Tibial nerve (tissue), 4 donors: ENCODE measurements around the gene HSD17B12. TPM values are rescaled to one million over a fixed set of nuclear protein-coding genes. Genes with fewer than 3 reads are reported as not detected.
A peak's percentile ranks its signal among the peaks of the same experiment; 100 is the strongest.

ENCODE experiments used
- DNase-seq, 2 donors: peaks; one replicate each; pipeline ENCODE4 v3.0.0-alpha.2; 2019; ENCODE audit warnings: low spot score in 2 of 2
- H3K27ac ChIP-seq, 4 donors: fragments of 200-600 bp; sonication (generic) in 3 of 4; one replicate each; pipeline ENCODE4 v1.5.1; 2017 to 2019; ENCODE audit warnings: mild to moderate bottlenecking in 1 of 4
- H3K27me3 ChIP-seq, 2 donors: fragments of 200-600 bp; sonication (generic) in 1 of 2; one replicate each; pipeline versions ENCODE4 v1.5.1 to v1.6.0; 2017 to 2019
- H3K36me3 ChIP-seq, 3 donors: fragments of 200-600 bp; sonication (generic); one replicate each; pipeline ENCODE4 v1.5.1; 2018 to 2019
- H3K4me1 ChIP-seq, 4 donors: fragments of 200-600 bp; sonication (generic) in 3 of 4; one replicate each; pipeline ENCODE4 v1.5.1; 2017 to 2019
- H3K4me3 ChIP-seq, 4 donors: fragments of 200-600 bp; sonication (generic) in 3 of 4; one replicate each; pipeline ENCODE4 v1.5.1; 2017 to 2019; ENCODE audit warnings: mild to moderate bottlenecking in 1 of 4, moderate library complexity in 1 of 4
- H3K9me3 ChIP-seq, 4 donors: fragments of 200-600 bp; sonication (generic) in 3 of 4; one replicate each; pipeline ENCODE4 v1.5.1; 2017 to 2019
- CTCF ChIP-seq, 5 experiments: fragments of 200-600 bp in 3 of 5; fragments of 450-650 bp in 2 of 5; sonication (generic) in 3 of 5; IDR thresholded peaks; one replicate each; pipeline ENCODE4 v1.5.1; 2016 to 2019; ENCODE audit warnings: antibody characterized with exemption in 5 of 5, mild to moderate bottlenecking in 3 of 5, moderate library complexity in 2 of 5
- EP300 ChIP-seq, 2 donors: sonication (generic); formaldehyde crosslinking; IDR thresholded peaks; one replicate each; pipeline ENCODE4 v1.6.1; 2017; ENCODE audit warnings: antibody characterized with exemption in 2 of 2, mild to moderate bottlenecking in 1 of 2
- POLR2A ChIP-seq, 2 donors: fragments of 450-650 bp; IDR thresholded peaks; one replicate each; pipeline ENCODE4 v1.6.1; 2017; ENCODE audit warnings: antibody characterized with exemption in 2 of 2, mild to moderate bottlenecking in 2 of 2, moderate library complexity in 2 of 2
- WGBS, 2 donors: methylation state at CpG; one replicate each; pipeline ENCODE4 v1.1.5; 2018; 5-methylcytosine and 5-hydroxymethylcytosine counted together
- total RNA-seq, 4 donors: library from RNA; depleted of rRNA; stranded (reverse); fragments of >200 nt; gene quantifications; one replicate each; pipeline ENCODE4 v1.1.0, GENCODE V29; 2016

Gene HSD17B12
- total RNA-seq, 4 donors from 2014 or later: 54.9 to 75.9 (median 62.9) TPM

GRCh38 chr11:43723617-43724016 is 43.1 kb downstream of the HSD17B12 start:
- Histone ChIP-seq H3K4me3 (no peak overlapping the region), H3K9me3 (peaks cover 0 to under 1% (median 0%) of the 10 kb centered on the region in 4 donors), H3K27me3 (no peaks in the 10 kb centered on the region), H3K27ac (no peak overlapping the region), H3K4me1 (no peaks in the 10 kb centered on the region), H3K36me3 (peaks cover 0 to 4% (median 0%) of the 10 kb centered on the region in 3 donors)
- no peak for TF ChIP-seq CTCF (IDR thresholded peaks at IDR 0.05)
- no peak for TF ChIP-seq EP300 (IDR thresholded peaks at IDR 0.05)
- no peak for TF ChIP-seq POLR2A (IDR thresholded peaks at IDR 0.05)
- WGBS, 2 donors: 79% methylated on average over 3 of the region's 3 CpGs
- no peak for DNase-seq

- Histone ChIP-seq H3K36me3 (peaks cover 0 to 11% (median 0%) of the 10 kb centered on the region in 3 donors), H3K9me3 (no peaks in the 10 kb centered on the region), H3K27ac (no peak overlapping the region), H3K27me3 (no peaks in the 10 kb centered on the region), H3K4me3 (no peak overlapping the region), H3K4me1 (peaks cover 0 to 18% (median 13%) of the 10 kb centered on the region in 4 donors)
- TF ChIP-seq POLR2A (IDR thresholded peaks at IDR 0.05) (no peak), CTCF (IDR thresholded peaks at IDR 0.05) (no peak), EP300 (IDR thresholded peaks at IDR 0.05) (no peak)
- 94 to 98% methylated on average over 3 of the region's 3 CpGs for WGBS, 2 donors
- DNase-seq: no peak
Observed at GRCh38 chr11:43732225-43732624, 51.7 kb downstream of the HSD17B12 start.

DNA sequence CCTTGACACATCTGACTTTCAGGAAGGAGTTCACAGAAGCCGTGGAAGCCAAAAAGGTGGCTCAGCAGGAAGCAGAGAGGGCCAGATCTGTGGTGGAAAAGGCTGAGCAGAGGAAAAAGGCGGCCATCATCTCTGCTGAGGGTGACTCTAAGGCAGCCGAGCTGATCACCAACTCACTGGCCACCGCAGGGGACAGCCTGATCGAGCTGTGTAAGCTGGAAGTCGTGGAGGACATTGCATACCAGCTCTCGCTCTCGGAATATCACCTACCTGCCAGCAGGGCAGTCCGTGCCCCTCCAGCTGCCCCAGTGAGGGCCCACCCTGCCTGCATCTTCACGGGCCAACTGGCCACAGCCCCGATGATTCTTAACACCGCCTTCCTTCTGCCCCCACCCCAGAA is 53.7 kb downstream of the HSD17B12 start:
- 96% methylated on average over 12 of the region's 12 CpGs for WGBS, 2 donors
- peaks cover 0 to 26% (median 14%) of the 10 kb centered on the region in 4 donors for H3K4me1 ChIP-seq
- no peak overlapping the region for H3K27ac ChIP-seq
- TF ChIP-seq POLR2A (IDR thresholded peaks at IDR 0.05): no peak
- no peak for TF ChIP-seq CTCF (IDR thresholded peaks at IDR 0.05)
- TF ChIP-seq EP300 (IDR thresholded peaks at IDR 0.05): no peak
- no peak overlapping the region for H3K4me3 ChIP-seq
- no peaks in the 10 kb centered on the region for H3K9me3 ChIP-seq
- H3K36me3 ChIP-seq: peaks cover 0 to 11% (median 0%) of the 10 kb centered on the region in 3 donors
- no peaks in the 10 kb centered on the region for H3K27me3 ChIP-seq
- DNase-seq: no peak

DNA sequence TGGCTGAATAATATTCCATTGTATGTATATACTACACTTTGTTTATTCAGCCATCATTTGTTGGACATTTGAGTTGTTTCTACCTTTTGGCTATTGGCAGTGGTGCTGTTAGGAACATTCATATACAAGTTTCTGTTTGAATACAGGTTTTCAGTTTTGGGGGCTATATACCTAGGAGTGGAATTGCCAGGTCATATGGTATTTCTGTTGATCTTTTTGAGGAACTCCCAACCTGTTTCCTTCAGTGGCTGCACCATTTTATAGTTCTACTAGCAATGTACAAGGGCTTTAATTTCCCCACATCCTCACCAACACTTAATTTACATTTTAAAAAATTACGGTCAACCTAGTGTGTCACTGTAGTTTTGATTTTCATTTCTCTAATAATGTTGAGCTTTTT is 54.6 kb downstream of the HSD17B12 start:
- no peak overlapping the region for H3K4me3 ChIP-seq
- H3K36me3 ChIP-seq: peaks cover 0 to 11% (median 0%) of the 10 kb centered on the region in 3 donors
- no peak for DNase-seq
- WGBS, 2 donors: 93 to 97% methylated on average over 1 of the region's 1 CpG
- TF ChIP-seq CTCF (IDR thresholded peaks at IDR 0.05) (no peak), POLR2A (IDR thresholded peaks at IDR 0.05) (no peak), EP300 (IDR thresholded peaks at IDR 0.05) (no peak)
- no peaks in the 10 kb centered on the region for H3K9me3 ChIP-seq
- no peaks in the 10 kb centered on the region for H3K27me3 ChIP-seq
- peaks cover 0 to 26% (median 14%) of the 10 kb centered on the region in 4 donors for H3K4me1 ChIP-seq
- no peak overlapping the region for H3K27ac ChIP-seq

DNA sequence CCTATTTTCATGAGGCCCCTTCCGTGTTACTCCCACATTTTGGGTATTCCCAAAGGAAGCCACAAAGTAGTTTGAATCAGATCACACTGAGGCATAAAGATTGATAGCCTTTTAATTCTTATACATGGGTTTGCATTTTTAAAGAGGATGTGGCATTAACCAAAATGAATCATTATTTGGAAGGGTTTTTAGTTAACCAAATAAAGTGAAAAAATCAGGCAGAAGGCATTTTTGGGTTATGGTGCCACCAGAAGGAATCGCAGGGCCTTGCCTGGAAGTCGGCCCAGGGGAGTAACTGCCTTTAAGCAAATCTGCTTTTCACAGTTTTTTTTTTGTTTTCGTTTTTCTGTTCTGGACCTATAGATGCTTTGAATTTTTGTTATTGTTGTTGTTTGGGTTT is 55.4 kb downstream of the HSD17B12 start:
- no peaks in the 10 kb centered on the region for H3K27me3 ChIP-seq
- 38 to 43% methylated on average over 4 of the region's 4 CpGs for WGBS, 2 donors
- H3K27ac ChIP-seq: peak overlapping the region in 1 of 4 donors; percentile 11
- H3K4me3 ChIP-seq: no peak overlapping the region
- TF ChIP-seq POLR2A (IDR thresholded peaks at IDR 0.05): no peak
- no peak for TF ChIP-seq EP300 (IDR thresholded peaks at IDR 0.05)
- TF ChIP-seq CTCF (IDR thresholded peaks at IDR 0.05): no peak
- DNase-seq: no peak
- peaks cover 0 to 11% (median 0%) of the 10 kb centered on the region in 3 donors for H3K36me3 ChIP-seq
- H3K9me3 ChIP-seq: no peaks in the 10 kb centered on the region
- peaks cover 0 to 26% (median 14%) of the 10 kb centered on the region in 4 donors for H3K4me1 ChIP-seq
